PC-3 (cell line): Measurements from ENCODE around the gene MFAP2. TPM values are rescaled to one million over a fixed set of nuclear protein-coding genes. Genes with fewer than 3 reads are reported as not detected.

Experiments used
- ATAC-seq: fragments of 200-7000 bp; cut with Tn5 transposase; 2 replicates; pipeline ENCODE4 v1.9.1; 2020; ENCODE audit warnings: mild to moderate bottlenecking, moderate library complexity
- BruUV-seq: library from RNA; stranded (reverse); fragments of 400-500 nt; replicated peaks from 2 replicates; lab custom pipeline; 2021; lab: Mats Ljungman, UMichigan
- CTCF ChIA-PET: fragments of 300-600 bp; sonication (Branson Sonifier 250); formaldehyde crosslinking; loops from one replicate; lab custom pipeline; 2022; ENCODE audit warnings: antibody characterized with exemption; lab: Charles Lee
- POLR2A ChIA-PET: fragments of 300-600 bp; sonication (Branson Sonifier 250); formaldehyde crosslinking; loops from one replicate; lab custom pipeline; 2022; ENCODE audit warnings: antibody characterized with exemption; ENCODE audit not compliant: unreplicated experiment; lab: Charles Lee
- DNase-seq: peaks from one replicate; pipeline ENCODE4 v3.0.0-alpha.2; 2015
- H2AFZ ChIP-seq: fragments of 300-600 bp; sonication (generic); 2 replicates; pipeline ENCODE4 v1.6.0; 2016; ENCODE audit warnings: antibody characterized with exemption, low read length
- H3F3A ChIP-seq: fragments of 300-600 bp; sonication (generic); one replicate; pipeline ENCODE4 v1.6.0; 2017; ENCODE audit warnings: antibody characterized with exemption, low read length, control low read depth, mild to moderate bottlenecking; ENCODE audit not compliant: unreplicated experiment
- H3K27ac ChIP-seq: fragments of 300-600 bp; sonication (generic); 2 replicates; pipeline ENCODE4 v1.5.1; 2016; ENCODE audit warnings: mild to moderate bottlenecking, low read length
- H3K27me3 ChIP-seq: fragments of 300-600 bp; sonication (generic); 2 replicates; pipeline ENCODE4 v1.6.1; 2016; ENCODE audit warnings: low read length, mixed read lengths
- H3K36me3 ChIP-seq: fragments of 300-600 bp; sonication (generic); 2 replicates; pipeline ENCODE4 v1.6.1; 2016; ENCODE audit warnings: low read depth, mixed run types, low read length, mixed read lengths
- H3K4me1 ChIP-seq: fragments of 300-600 bp; sonication (generic); 2 replicates; pipeline ENCODE4 v1.5.1; 2016; ENCODE audit warnings: low read length; ENCODE audit not compliant: insufficient read depth
- H3K4me2 ChIP-seq: fragments of 300-600 bp; sonication (generic); 2 replicates; pipeline ENCODE4 v1.6.0; 2016; ENCODE audit warnings: low read length
- H3K4me3 ChIP-seq: fragments of 300-600 bp; sonication (generic); 2 replicates; pipeline ENCODE4 v1.5.1; 2016; ENCODE audit warnings: mild to moderate bottlenecking, low read length, mixed read lengths
- H3K79me2 ChIP-seq: fragments of 300-600 bp; sonication (generic); 2 replicates; pipeline ENCODE4 v1.6.1; 2017; ENCODE audit warnings: low read length, mixed read lengths
- H3K9ac ChIP-seq: fragments of 300-600 bp; sonication (generic); 2 replicates; pipeline ENCODE4 v1.6.0; 2016; ENCODE audit warnings: mild to moderate bottlenecking, low read length
- H3K9me2 ChIP-seq: fragments of 300-600 bp; sonication (generic); replicated peaks from 2 replicates; pipeline ENCODE4 v1.6.1; 2016; ENCODE audit warnings: mixed run types, low read length, mixed read lengths
- H3K9me3 ChIP-seq: fragments of 300-600 bp; sonication (generic); 2 replicates; pipeline ENCODE4 v1.6.1; 2016; ENCODE audit warnings: low read length, mixed read lengths
- H4K20me1 ChIP-seq: fragments of 300-600 bp; sonication (generic); 2 replicates; pipeline ENCODE4 v1.6.1; 2016; ENCODE audit warnings: low read length, mixed read lengths
- EZH2 ChIP-seq: fragments of 300-600 bp; sonication (generic); IDR thresholded peaks from one replicate; pipeline ENCODE4 v1.6.1; 2017; ENCODE audit warnings: antibody characterized with exemption, mild to moderate bottlenecking, low read length; ENCODE audit not compliant: unreplicated experiment
- EZH2phosphoT487 ChIP-seq: fragments of 300-600 bp; sonication (generic); IDR thresholded peaks from 2 replicates; pipeline ENCODE4 v1.6.1; 2018; ENCODE audit warnings: mild to moderate bottlenecking, antibody characterized with exemption, low read length, borderline replicate concordance
- intact Hi-C: fragments of 100-400 bp; cut with micrococcal nuclease; formaldehyde crosslinking; loops from 2 replicates; pipeline ENCODE4 v1.9.0; 2023
- total RNA-seq: library from RNA; depleted of rRNA; stranded (reverse); fragments of >200 nt; gene quantifications from 2 replicates; pipeline ENCODE4 v1.2.3, GENCODE V29; 2014
- TF ChIP-seq, protein P1 (sequence below): fragments of 300-600 bp; sonication (generic); conservative IDR thresholded peaks from 2 replicates; pipeline ENCODE4 v1.5.1; 2017; ENCODE audit warnings: antibody characterized with exemption, low read depth, mild to moderate bottlenecking, low read length

The MFAP2 gene
- total RNA-seq, 1 experiment from 2014 or later = 1.8 TPM

DNA sequence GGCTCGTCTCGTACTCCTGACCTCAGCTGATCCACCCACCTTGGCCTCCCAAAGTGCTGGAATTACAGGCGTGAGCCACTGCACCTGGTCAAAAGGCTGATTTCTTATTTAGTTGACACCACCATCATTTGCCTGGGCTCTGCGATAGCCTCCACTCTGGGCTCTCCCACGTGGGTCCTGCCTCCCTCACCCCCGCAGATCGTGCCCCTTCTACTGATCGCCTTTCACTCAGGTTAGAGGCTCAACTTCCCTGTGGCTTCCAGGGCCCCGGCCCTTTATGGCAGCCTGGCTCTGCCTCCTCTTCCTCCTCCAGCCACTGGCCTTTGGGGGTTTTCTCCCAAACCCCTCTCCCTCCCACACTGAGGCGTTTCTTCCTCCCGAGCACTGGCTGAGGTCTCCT is 2.5 kb upstream of the MFAP2 start:
- ATAC-seq (no peak), DNase-seq (no peak)
- Histone ChIP-seq H3K27ac (no peak overlapping the region), H2AFZ (no peak overlapping the region), H3K4me1 (peaks cover 45% of the 10 kb centered on the region), H3K9ac (no peak overlapping the region), H3K9me3 (no peaks in the 10 kb centered on the region), H3K79me2 (no peaks in the 10 kb centered on the region), H3K27me3 (no peaks in the 10 kb centered on the region), H3K4me3 (no peak overlapping the region), H3K9me2 (no peaks in the 10 kb centered on the region), H3K36me3 (no peaks in the 10 kb centered on the region), H3K4me2 (no peak overlapping the region), H4K20me1 (no peaks in the 10 kb centered on the region), H3F3A (no peaks in the 10 kb centered on the region)
- ChIA-PET POLR2A (no interaction called here), CTCF (no interaction called here)
- no peak for TF ChIP-seq EZH2phosphoT487
- TF ChIP-seq EZH2 = no peak
- TF ChIP-seq, protein P1, sequence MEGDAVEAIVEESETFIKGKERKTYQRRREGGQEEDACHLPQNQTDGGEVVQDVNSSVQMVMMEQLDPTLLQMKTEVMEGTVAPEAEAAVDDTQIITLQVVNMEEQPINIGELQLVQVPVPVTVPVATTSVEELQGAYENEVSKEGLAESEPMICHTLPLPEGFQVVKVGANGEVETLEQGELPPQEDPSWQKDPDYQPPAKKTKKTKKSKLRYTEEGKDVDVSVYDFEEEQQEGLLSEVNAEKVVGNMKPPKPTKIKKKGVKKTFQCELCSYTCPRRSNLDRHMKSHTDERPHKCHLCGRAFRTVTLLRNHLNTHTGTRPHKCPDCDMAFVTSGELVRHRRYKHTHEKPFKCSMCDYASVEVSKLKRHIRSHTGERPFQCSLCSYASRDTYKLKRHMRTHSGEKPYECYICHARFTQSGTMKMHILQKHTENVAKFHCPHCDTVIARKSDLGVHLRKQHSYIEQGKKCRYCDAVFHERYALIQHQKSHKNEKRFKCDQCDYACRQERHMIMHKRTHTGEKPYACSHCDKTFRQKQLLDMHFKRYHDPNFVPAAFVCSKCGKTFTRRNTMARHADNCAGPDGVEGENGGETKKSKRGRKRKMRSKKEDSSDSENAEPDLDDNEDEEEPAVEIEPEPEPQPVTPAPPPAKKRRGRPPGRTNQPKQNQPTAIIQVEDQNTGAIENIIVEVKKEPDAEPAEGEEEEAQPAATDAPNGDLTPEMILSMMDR = no peak
- intact Hi-C loops = no loop called here
- no TSS peak for BruUV-seq

DNA sequence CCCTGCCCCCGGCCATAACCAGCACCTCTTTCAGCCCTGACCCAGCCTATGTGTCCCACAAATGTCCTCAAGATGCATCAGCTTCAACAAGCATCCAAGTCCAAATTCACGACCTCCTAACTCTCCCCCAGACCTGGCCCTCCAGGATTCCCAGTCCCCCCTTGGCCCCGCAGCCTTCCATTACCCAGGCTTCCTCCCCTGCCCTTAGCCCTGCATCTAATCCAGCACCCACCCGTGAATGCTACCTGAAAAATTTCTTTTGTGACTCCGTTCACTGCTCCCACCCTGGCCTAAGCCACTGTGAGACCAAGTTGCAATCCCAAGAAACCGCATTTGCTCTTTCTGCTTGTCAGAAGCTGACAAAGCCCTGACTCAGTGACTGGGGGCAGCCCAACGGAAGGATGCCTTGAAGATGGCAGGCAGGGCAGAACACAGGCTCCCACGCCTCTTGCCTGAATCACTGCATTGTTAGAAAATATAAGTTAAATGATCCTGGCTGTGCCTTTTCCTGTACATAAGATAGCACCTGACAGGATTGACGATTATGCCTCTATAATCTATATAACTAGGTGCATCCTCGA is 939 bp upstream of the MFAP2 start:
- H3K4me3 ChIP-seq = no peak overlapping the region
- no peaks in the 10 kb centered on the region for H3K27me3 ChIP-seq
- POLR2A ChIA-PET = interaction anchor here (0.6 kb wide), 1 partner anchor 415 kb away, joined by 11 read pairs; no protein-coding TSS in a partner anchor
- H3K4me2 ChIP-seq = peak overlapping the region; percentile 61
- H4K20me1 ChIP-seq = no peaks in the 10 kb centered on the region
- intact Hi-C loops = no loop called here
- H3F3A ChIP-seq = no peaks in the 10 kb centered on the region
- H3K4me1 ChIP-seq = peaks cover 45% of the 10 kb centered on the region
- BruUV-seq = no TSS peak
- peak overlapping the region; percentile 93 for H3K27ac ChIP-seq
- ATAC-seq (peak; percentile 73), DNase-seq (peak; percentile 93)
- H3K9me2 ChIP-seq = no peaks in the 10 kb centered on the region
- H3K79me2 ChIP-seq = no peaks in the 10 kb centered on the region
- TF ChIP-seq, protein P1 = no peak
- TF ChIP-seq EZH2 = no peak
- no peak for TF ChIP-seq EZH2phosphoT487
- H3K9me3 ChIP-seq = no peaks in the 10 kb centered on the region
- peak overlapping the region; percentile 70 for H3K9ac ChIP-seq
- H3K36me3 ChIP-seq = no peaks in the 10 kb centered on the region
- CTCF ChIA-PET = no interaction called here
- H2AFZ ChIP-seq = peak overlapping the region; percentile 13; the same call in 1 of the 2 replicates
